GM19467 (cell line): ENCODE data around the gene GALNT9.

ENCODE experiments used
- ATAC-seq: cut with Tn5 transposase; IDR thresholded peaks from one replicate; pipeline ENCODE4 v1.9.1; 2021; ENCODE audit warnings: mild to moderate bottlenecking, moderate library complexity; ENCODE audit not compliant: unreplicated experiment

The GALNT9 gene

DNA sequence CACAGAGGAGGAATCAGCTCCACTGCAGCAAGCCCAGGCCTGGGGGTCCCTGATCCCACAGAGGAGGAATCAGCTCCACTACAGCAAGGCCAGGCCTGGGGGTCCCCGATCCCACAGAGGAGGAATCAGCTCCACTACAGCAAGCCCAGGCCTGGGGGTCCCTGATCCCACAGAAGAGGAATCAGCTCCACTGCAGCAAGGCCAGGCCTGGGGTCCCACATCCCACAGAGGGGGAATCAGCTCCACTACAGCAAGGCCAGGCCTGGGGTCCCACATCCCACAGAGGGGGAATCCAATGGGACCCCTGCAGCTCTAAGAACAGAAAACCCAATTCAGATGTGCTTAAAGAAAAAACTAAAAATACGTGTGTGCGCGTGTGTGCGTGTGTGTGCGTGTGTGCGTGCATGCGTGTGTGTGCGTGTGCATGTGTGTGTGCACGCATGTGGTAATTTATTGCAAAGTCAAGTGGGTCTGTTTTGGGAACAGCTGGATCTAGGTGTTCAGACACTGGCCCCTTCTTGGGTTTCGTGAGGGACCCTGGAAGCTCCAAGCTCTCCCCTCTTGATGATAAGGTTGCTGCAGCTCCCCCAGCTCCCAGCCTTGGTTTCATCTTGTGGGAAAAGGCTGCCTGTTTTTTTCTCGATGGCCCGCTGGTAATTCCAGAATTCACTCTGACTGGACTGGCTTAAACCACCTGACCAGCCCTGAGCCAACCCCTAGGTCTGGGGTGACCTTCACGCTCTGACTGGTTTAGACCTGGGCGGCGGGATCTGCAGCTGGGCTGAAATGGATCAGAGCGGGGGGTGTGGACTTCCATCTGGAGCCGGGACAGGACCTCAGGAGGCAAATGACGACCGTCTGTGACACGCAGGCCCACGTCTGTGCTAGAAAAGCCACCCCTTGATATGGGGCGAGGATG is 47.1 kb downstream of the GALNT9 start:
- ATAC-seq: no peak

DNA sequence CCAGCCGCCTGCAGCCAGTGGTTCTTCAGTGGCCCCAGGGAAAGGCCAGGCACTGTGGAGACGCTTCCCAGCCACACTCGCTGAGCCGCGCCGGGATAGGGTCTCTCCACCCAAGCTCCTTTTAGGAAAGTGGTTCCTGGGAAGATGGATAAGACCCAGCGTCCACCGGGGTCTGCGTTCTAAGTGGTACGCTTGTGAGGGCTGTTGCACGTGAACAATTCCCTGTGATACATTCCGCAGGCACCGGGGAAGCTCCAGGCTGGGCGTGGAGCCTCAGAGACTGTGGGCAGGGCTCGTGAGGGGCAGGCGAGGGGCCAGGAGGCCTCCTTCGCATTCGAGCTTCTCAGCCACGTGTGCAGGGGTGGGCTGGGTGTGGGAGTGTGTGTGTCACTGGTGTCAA is 48.4 kb downstream of the GALNT9 start:
- no peak for ATAC-seq

DNA sequence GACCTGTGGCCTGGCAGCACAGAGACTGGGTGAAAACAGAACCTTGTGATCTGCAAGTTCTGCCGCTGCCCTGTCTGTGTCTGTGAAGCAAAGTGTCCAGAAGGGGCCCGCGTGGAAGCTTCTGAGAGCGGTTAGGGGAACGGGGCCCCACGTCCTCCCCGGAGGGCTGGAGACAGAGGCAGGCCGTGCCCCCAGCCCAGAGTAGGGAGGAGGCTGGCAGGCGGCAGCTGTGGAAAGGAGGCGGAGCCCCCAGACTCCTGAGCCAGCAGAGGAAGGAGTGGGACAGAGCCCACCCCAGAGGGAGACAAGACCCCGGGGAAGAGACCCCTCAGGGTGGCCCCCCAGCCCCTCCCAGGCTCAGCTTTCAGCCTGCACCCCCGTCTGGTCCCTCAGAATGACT is 49.0 kb downstream of the GALNT9 start:
- no peak for ATAC-seq

GRCh38 chr12:132279930-132280329 is 49.5 kb downstream of the GALNT9 start:
- ATAC-seq: no peak

DNA sequence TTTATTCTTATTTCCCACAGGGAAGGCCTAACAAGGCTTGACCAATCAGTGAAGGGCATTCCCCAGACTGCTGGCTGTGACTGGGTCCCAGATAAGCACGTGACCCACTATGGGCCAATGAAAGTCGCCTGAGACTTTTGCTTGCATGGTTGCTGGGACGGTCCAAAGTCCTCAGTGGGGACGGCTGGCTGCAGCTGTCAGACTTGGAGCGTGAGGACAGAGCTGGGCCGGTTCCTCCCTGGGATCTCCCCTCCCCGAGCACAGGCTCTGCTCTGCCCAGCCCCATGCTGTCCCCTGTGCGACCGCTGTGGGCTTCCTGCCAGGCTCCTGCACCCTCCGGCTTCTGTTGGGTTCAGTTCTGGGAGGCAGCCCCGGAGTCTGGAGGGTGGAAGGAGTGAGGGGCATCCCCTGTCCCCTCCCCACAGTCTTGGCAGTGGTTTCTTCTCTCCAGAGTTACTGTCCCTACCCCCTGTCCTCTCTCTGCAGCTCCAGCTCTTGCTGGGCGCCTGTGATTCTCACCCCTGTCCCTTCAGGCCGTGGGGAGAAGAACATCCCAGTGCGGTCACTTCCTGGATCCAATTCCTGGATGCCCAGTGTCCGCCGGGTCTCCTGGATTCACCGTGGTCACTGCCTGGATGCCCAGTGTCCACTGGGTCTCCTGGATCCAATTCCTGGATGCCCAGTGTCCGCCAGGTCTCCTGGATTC is 50.1 kb downstream of the GALNT9 start:
- ATAC-seq: no peak

- ATAC-seq: no peak
Observed at GRCh38 chr12:132278401-132279183, 50.8 kb downstream of the GALNT9 start.

- no peak for ATAC-seq
Observed at GRCh38 chr12:132277949-132278348, 51.4 kb downstream of the GALNT9 start.

DNA sequence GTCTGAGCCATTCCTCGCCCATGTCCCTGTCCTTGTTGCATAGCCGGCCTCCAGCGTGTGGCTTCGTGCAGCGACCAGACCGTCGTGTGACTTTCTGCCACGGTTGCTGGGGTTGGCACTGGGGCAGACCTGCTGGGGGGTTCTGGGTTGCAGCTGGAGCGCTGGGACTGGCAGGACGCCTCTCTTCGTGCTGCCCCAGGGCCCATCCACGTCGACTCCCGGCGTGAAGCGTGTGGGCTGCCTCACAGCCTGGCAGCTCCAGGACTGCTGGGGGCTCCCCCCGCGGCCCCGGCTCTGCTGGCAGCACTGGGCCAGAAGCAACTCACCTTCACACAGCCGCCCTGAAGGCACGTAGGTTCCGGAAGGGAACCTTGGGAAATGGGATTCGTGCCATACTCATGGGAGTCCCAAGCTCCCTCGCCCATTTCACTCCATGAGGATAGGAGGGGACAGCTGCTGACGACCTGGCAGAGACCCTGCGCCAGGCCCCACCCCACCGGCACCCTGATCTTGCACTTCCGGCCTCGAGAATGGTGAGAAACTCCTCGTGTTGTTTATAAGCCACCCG is 51.9 kb downstream of the GALNT9 start:
- no peak for ATAC-seq

- no peak for ATAC-seq
Observed at GRCh38 chr12:132276827-132277373, 52.5 kb downstream of the GALNT9 start.

DNA sequence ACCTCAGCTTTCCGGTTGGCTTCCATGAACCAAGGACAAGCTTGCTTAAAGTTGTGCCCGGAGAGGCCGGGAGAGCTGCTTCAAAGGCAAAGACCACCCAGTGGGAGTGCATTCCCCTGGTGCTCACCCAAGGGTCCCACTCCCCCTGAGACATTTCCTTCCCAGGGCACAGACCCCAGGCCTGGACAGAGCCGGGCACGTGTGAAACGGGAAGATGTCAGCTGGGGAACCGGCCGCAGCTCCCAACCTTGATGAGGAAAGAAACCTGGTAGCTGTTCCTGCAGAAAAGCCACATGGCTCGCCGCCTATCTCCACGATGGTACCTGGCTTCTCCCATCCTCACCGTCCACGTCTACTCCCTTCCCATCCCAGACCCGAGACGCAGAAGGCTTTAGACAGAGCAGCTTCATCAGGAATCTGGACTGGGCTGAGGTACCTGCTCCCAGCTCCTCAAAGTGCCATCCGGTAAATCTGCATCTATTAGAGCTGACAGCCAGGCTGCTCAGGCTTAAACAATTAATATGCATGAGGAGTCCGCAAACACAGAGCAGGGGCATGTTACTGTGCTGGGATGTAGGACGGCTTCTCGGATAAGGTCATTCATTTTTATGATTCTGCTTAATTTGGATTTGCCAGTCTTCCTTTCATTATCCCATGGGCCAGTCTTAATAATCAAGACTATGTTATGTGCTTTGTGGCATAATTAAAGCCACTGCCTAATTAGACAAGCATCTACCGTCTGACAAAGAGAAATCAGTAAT is 53.1 kb downstream of the GALNT9 start:
- ATAC-seq: no peak

- no peak for ATAC-seq
Observed at GRCh38 chr12:132275631-132276030, 53.8 kb downstream of the GALNT9 start.

GRCh38 chr12:132275110-132275531 is 54.3 kb downstream of the GALNT9 start:
- no peak for ATAC-seq

GRCh38 chr12:132273992-132274334 is 55.4 kb downstream of the GALNT9 start:
- no peak for ATAC-seq

DNA sequence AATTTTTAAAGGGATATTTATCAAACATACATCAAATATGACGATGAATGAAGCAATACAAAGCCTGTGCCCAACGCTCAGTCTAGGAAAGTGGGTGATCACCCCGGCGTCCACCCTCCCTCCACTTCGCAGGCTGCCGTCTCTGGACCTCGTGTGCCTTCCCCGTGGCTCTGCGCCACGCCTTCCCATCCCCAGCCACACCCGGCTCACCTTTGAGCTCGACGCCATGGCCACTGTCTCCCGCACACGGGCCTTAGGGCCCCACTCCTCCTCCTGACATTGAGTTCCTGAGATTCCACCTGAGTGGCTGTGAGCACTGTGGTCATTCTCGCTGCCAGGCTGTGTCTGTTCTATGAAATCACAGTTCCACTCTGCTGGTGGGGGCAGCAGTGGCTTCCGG is 56.7 kb downstream of the GALNT9 start:
- ATAC-seq: no peak

- ATAC-seq: no peak
Observed at GRCh38 chr12:132271755-132272092, 57.7 kb downstream of the GALNT9 start.

DNA sequence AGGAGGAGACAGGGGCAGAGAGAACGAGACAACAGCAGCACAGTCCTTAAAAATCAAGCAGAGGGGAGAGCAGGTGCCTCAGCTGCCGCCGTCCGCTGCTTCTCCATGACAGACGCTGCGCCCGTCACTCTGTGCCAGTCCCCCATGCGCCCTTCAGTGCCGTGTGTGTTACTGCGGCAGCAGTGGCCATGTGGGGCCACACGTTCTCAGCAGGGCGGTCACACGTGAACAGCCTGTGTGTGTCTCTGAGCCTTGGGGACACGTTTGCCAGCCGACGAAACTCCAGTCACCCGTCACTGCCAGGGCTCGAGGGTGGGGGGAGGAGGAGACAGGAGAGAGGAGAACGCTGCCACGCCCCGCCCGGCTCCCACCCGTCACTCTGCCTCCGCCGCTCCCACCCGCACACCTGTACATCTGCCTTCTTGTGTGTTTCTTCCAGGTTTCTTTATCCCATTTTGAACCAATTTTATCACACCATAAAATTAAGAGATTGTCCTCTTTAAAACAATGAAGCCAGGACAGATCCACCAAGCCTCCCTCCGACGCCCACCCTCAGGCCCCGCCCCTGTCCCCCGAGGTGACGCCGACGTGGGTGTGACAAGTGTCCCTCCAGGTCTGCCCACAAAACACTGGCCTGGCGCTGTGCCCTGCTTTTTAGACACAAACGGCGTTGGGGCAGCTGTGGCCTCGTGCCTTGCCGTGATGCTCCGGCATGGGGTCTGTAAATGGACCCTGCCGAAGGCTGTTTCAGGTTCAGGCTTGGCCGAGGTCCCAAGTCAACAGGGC is 58.2 kb downstream of the GALNT9 start:
- ATAC-seq: no peak

DNA sequence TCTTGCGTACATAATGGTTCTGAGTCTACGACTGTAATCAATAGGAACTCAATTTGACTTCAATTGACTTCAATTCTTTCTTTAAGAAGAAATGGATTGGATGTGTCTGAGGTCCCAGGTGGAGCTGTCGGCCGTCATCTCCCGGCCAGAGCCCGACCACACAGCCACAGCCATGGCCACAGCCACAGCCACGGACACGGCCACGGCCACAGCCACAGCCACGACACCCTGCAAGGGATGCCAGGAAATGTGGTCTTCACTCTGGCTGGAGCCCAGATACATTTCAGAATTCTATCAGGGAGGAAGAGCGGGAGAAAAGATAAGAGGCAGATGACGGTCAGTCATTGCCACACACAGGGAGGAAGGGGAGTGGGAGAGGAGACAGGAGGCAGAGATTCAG is 58.9 kb downstream of the GALNT9 start:
- no peak for ATAC-seq

- no peak for ATAC-seq
Observed at GRCh38 chr12:132269271-132269968, 60.0 kb downstream of the GALNT9 start.

- ATAC-seq: no peak
Observed at GRCh38 chr12:132268674-132269073, 60.7 kb downstream of the GALNT9 start.
